ENCODE data around the gene SMIM22. TPM values are rescaled to one million over a fixed set of nuclear protein-coding genes. Genes with fewer than 3 reads are reported as not detected.

The SMIM22 gene
- total and polyA plus RNA-seq, 7 donors = 0.32 TPM; not detected in 6

DNA sequence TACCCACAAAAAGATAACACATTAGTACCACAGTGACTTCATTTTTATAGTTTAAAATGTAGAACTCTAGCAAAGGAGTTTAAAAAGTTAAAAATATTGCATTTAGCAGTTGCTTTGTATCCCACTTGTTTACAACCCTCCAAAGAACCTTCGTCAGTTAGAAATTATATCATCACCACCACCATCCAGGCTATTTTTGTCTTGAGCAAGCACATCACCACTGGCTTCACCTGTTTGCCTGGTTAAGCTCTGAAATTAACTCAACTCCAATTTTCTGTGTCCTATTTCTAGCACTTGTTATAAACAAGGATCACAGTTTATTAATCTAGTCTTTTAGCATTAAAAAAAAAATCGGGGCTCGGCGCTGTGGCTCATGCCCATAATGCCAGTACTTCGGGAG lies 45.8 kb downstream of the SMIM22 start:
- H3K27ac ChIP-seq = peak overlapping the region; percentile 84
- peaks cover 43% of the 10 kb centered on the region for H3K4me1 ChIP-seq
- peaks cover 14 to 100% of the 10 kb centered on the region in 2 donors for H3K36me3 ChIP-seq (ENCODE audit: insufficient read depth in 1 of 2, low read depth in 1 of 2)
- DNase-seq (no peak), ATAC-seq (peak in 3 of 4 donors; percentile 48 to 78 (median 77))
- no peaks in the 10 kb centered on the region for H3K27me3 ChIP-seq (ENCODE audit: insufficient read depth in 3 of 3, low read length in 2 of 3)
- H3K9me3 ChIP-seq = no peaks in the 10 kb centered on the region
- intact Hi-C loops (cut with DNase I) = loop anchor here in 1 of 2 donors (10.0 kb wide), 1 partner anchor 76 kb away; the partner anchor contains the start of gene ZNF500
- TF ChIP-seq, protein P1, sequence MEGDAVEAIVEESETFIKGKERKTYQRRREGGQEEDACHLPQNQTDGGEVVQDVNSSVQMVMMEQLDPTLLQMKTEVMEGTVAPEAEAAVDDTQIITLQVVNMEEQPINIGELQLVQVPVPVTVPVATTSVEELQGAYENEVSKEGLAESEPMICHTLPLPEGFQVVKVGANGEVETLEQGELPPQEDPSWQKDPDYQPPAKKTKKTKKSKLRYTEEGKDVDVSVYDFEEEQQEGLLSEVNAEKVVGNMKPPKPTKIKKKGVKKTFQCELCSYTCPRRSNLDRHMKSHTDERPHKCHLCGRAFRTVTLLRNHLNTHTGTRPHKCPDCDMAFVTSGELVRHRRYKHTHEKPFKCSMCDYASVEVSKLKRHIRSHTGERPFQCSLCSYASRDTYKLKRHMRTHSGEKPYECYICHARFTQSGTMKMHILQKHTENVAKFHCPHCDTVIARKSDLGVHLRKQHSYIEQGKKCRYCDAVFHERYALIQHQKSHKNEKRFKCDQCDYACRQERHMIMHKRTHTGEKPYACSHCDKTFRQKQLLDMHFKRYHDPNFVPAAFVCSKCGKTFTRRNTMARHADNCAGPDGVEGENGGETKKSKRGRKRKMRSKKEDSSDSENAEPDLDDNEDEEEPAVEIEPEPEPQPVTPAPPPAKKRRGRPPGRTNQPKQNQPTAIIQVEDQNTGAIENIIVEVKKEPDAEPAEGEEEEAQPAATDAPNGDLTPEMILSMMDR (IDR thresholded peaks at IDR 0.05) = no peak
- 47 to 65% (median 55%) methylated on average over 5 of the region's 5 CpGs for WGBS, 3 donors
- H3K4me3 ChIP-seq = peak overlapping the region; percentile 30

Other genes starting within 250 kb of the SMIM22 start
- gene C16orf96, start 239.0 kb upstream of the SMIM22 start, total RNA-seq = under 1 TPM in 3 of 4 donors, not detected in 1; 0.04 to 0.32 (median 0.07) TPM
- gene C16orf96, start 239.0 kb upstream of the SMIM22 start, polyA plus RNA-seq = under 1 TPM in 1 of 3 donors, not detected in 2; 0.05 TPM
- 10 to 100 TPM; 23.0 to 47.5 (median 37.5) TPM for gene UBALD1, start 180.5 kb upstream of the SMIM22 start, total RNA-seq
- 10 to 100 TPM; 13.6 to 40.2 (median 28.3) TPM for gene UBALD1, start 180.5 kb upstream of the SMIM22 start, polyA plus RNA-seq
- 10 to 100 TPM; 44.2 to 63.1 (median 59.4) TPM for gene MGRN1, start 170.5 kb upstream of the SMIM22 start, total RNA-seq
- 10 to 100 TPM; 20.2 to 36.3 (median 24.6) TPM for gene MGRN1, start 170.5 kb upstream of the SMIM22 start, polyA plus RNA-seq
- 10 to 100 TPM in 1 of 4 donors, 1 to 10 TPM in 3; 6.3 to 20.2 (median 8.4) TPM for gene NUDT16L1, start 101.8 kb upstream of the SMIM22 start, total RNA-seq
- 1 to 10 TPM; 6.6 to 9.7 (median 7.4) TPM for gene NUDT16L1, start 101.8 kb upstream of the SMIM22 start, polyA plus RNA-seq
- 1 to 10 TPM; 5.2 to 9.1 (median 7.4) TPM for gene ANKS3, start 61.1 kb upstream of the SMIM22 start, total RNA-seq
- gene ANKS3, start 61.1 kb upstream of the SMIM22 start, polyA plus RNA-seq = 10 to 100 TPM; 10.7 to 15.0 (median 14.2) TPM
- 1 to 10 TPM in 1 of 4 donors, under 1 TPM in 2, not detected in 1; 0.42 to 1.1 (median 0.71) TPM for gene DNAAF8, start 60.8 kb upstream of the SMIM22 start, total RNA-seq
- gene DNAAF8, start 60.8 kb upstream of the SMIM22 start, polyA plus RNA-seq = 1 to 10 TPM; 1.2 to 2.1 (median 1.8) TPM
- 1 to 10 TPM; 4.8 to 8.9 (median 7.9) TPM for gene ZNF500, start 28.2 kb upstream of the SMIM22 start, total RNA-seq
- 1 to 10 TPM; 3.7 to 8.4 (median 5.1) TPM for gene ZNF500, start 28.2 kb upstream of the SMIM22 start, polyA plus RNA-seq
- not detected for gene SEPTIN12, start 7.0 kb upstream of the SMIM22 start, total RNA-seq
- gene SEPTIN12, start 7.0 kb upstream of the SMIM22 start, polyA plus RNA-seq = under 1 TPM in 1 of 3 donors, not detected in 2; 0.41 TPM
- 10 to 100 TPM; 14.2 to 44.0 (median 21.9) TPM for gene ROGDI, start 7.3 kb downstream of the SMIM22 start, total RNA-seq
- 10 to 100 TPM; 13.2 to 33.7 (median 17.3) TPM for gene ROGDI, start 7.3 kb downstream of the SMIM22 start, polyA plus RNA-seq
- gene GLYR1, start 51.9 kb downstream of the SMIM22 start, total RNA-seq = 10 to 100 TPM; 53.3 to 74.1 (median 66.8) TPM
- gene GLYR1, start 51.9 kb downstream of the SMIM22 start, polyA plus RNA-seq = 10 to 100 TPM; 28.6 to 64.5 (median 32.3) TPM
- gene UBN1, start 52.1 kb downstream of the SMIM22 start, total RNA-seq = 10 to 100 TPM; 25.5 to 33.3 (median 28.0) TPM
- 10 to 100 TPM in 2 of 3 donors, 1 to 10 TPM in 1; 9.1 to 27.8 (median 11.7) TPM for gene UBN1, start 52.1 kb downstream of the SMIM22 start, polyA plus RNA-seq
- 1 to 10 TPM; 3.2 to 7.2 (median 5.1) TPM for gene PPL, start 141.8 kb downstream of the SMIM22 start, total RNA-seq
- gene PPL, start 141.8 kb downstream of the SMIM22 start, polyA plus RNA-seq = 1 to 10 TPM; 2.4 to 5.6 (median 3.8) TPM
- under 1 TPM; 0.42 to 0.88 (median 0.65) TPM for gene SEC14L5, start 163.0 kb downstream of the SMIM22 start, total RNA-seq
- under 1 TPM; 0.23 to 0.30 (median 0.27) TPM for gene SEC14L5, start 163.0 kb downstream of the SMIM22 start, polyA plus RNA-seq
- 1 to 10 TPM; 4.4 to 8.1 (median 6.4) TPM for gene NAGPA, start 238.6 kb downstream of the SMIM22 start, total RNA-seq
- 10 to 100 TPM in 1 of 3 donors, 1 to 10 TPM in 2; 5.3 to 12.3 (median 9.8) TPM for gene NAGPA, start 238.6 kb downstream of the SMIM22 start, polyA plus RNA-seq

Measured in psoas muscle (tissue), 8 donors.